GM21717 (cell line): ENCODE data around the gene BSPH1.
"Not testable (repeated sequence)": the region's sequence is repeated elsewhere in the genome, so short reads cannot be mapped to it uniquely, and the experiment has no call there.

ENCODE experiments used
- ATAC-seq: cut with Tn5 transposase; IDR thresholded peaks from one replicate; pipeline ENCODE4 v1.9.1; 2021; ENCODE audit warnings: mild to moderate bottlenecking, moderate library complexity; ENCODE audit not compliant: unreplicated experiment

BSPH1 gene, protein sequence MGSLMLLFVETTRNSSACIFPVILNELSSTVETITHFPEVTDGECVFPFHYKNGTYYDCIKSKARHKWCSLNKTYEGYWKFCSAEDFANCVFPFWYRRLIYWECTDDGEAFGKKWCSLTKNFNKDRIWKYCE

DNA sequence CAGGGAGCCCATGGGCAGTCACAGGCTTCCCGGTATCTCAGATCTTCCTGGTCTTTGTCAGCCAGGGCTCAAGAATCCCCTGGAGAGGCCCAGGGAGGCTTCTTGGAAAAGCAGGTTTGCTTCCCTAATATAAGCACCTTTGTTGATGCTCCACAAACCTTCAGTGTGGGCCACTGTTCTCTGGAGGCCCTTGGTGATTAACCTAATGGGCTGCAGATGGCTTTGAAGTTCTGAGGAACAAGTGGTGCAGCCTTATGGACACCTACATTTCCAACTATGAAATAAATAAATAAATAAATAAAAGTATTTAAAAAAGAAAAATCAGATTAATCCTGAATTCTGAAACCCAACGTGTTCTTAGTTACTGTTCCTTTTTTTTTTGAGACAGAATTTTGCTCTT is at the start of gene BSPH1:
Gene BSPH1, minus strand, starts transcription at position 101 of the 400 bp plus-strand sequence. Its CDS starts 89 bp downstream, at position 12.
- ATAC-seq: no peak

DNA sequence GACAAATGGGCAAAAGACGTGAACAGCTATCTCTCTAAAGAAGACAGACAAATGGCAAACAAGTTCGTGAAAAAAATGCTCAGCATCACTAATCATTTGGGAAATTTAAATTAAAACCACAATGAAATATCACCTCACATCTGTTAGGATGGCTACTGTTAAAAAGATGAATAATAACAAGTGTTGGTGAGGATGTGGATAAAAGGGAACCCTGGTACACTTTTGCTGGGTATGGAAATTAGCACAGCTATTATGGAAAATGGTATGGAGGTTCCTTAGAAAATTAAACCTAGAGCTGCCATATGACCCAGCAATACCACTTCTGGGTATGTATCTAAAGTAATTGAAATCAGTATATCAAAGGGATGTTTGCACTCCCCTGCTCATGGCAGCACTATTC is 44.8 kb upstream of the BSPH1 start:
- no peak for ATAC-seq

- no peak for ATAC-seq
Measured at GRCh38 chr19:48033604-48034003, 41.6 kb upstream of the BSPH1 start.

DNA sequence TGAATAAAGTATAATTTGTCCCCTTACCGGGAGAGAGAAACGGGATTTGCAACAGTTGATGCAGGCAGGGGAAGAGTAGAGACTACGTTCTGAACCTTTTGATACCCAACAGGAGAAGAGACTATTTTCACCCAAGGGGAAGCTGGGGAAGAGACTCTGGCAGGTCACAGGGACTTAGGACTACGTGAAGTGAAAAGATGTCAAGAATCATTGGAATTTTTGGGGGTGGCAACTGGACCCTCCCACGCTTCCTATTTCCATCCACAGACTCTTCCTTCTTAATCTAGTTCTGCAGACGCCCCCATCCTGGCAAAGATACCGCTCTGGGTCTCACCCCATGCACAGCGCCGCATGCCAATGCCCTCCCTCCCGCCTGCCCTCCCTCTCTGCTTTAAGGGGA is 38.1 kb upstream of the BSPH1 start:
- ATAC-seq: no peak

GRCh38 chr19:48029431-48029830 is 37.5 kb upstream of the BSPH1 start:
- no peak for ATAC-seq

DNA sequence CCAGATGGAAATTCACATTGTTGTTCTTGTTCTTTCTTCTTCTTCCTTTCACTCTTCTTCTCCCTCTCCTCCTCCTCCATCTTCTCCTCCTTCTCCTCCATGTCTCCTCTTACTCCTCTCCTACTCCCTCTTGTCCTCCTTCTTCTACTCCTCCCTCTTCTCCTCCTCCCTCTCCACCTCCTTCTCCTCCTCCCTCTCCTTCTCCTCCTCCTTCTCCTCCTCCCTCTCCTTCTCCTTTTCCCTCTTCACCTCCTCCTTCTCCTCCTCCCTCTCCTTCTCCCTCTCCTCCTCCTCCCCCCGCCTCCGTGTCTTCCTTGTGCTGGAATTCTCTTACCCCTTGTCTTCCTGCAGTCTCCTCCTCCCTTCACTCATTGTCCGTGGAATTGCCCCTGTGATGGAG is 33.5 kb upstream of the BSPH1 start:
- ATAC-seq: no peak

DNA sequence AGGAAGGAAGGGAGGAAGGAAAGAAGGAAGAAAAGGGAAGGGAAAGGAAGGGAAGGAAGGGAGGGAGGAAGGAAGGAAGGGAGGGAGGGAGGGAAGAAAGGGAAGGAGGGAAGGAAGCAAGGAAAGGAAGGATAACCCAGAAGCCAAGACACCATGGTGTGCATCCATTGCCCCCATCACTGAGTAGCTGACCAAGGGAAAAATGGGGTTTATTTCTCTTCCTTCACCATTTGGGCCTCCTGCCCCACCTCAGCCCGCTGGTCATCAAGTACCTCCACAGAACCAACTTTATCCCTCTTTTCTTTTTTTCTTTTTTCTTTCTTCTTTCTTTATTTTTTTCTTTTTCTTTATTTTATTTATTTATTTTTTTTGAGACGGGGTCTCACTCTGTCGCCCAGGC is 31.5 kb upstream of the BSPH1 start:
- no peak for ATAC-seq

DNA sequence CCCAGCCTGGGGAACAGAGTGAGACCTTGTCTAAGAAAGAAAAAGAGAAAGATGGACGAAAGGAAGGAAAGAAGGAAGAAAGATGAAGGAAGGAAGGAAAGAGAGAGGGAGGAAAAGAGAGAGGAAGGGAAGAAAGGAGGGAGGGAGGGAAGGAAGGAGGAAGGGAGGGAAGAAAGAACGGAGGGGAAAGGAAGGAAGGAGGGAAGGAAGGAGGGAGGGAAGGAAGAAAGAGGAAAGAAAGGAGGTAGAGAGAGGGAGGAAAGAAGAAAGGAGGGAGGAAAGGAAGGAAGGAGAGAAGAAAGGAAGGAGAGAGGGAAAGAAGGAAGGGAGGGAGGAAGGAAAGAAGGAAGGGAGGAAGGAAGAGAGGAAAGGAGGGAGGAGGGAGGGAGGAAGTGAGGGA is 31.0 kb upstream of the BSPH1 start:
- no peak for ATAC-seq

GRCh38 chr19:48020686-48021085 is 28.7 kb upstream of the BSPH1 start:
- no peak for ATAC-seq

GRCh38 chr19:48010932-48011758 is 19.2 kb upstream of the BSPH1 start:
- no peak for ATAC-seq

DNA sequence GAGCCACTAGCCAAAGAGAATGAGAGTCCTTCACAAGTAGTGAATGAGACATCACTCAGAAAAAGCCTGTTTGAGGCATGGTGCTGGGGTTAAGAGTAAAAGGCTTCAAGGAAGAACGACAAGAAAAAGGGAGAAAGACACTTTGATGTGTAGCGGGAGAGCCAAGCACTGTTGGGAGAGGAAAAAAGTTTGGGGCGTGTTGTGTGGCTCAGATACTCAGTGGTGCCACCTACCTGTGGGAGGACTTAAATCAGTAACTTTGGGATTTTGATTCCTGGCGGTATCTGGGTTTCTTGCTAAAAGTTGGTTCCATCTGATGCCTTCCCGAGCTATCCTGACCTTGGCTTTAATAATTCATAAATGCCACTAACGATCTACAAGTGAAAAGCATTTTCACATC is 14.8 kb upstream of the BSPH1 start:
- ATAC-seq: no peak

DNA sequence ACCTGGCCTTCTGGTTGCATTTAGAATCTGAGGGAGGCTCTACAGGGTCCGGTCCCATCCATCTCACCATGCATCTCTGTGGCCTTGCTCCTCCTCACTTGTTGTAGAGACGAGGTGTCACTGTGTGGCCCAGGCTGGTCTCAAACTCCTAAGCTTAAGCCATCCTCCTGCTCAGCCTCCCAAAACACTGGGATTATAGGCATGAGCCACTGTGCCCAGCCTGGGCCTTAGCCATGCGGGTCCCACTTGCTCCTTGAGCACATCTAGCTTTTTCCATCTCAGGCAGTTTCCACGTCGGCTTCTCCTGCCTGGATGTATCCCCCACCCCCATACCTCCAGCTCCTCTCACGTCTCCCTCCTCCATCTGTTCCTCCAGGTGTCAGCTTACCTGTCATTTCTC is 12.3 kb upstream of the BSPH1 start:
- no peak for ATAC-seq

DNA sequence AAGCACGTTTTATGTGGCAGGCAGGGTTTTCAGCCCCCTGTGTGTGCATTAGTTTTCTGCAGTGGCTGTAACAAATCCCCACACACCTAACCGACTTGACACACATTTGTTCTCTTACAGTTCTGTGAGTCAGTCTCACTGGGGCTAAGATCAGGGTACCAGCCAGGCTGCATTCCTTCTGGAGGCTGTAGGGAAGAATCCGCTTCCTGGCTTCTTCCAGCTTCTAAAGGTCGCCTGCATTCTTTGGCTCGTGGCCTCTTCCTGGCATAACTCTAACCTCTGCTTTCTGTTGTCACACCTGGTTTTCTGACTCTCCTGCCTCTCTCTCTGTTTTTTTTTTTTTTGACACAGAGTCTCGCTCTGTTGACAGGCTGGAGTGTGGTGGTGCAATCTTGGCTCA is 8.9 kb upstream of the BSPH1 start:
- no peak for ATAC-seq

- ATAC-seq: no peak
Measured at GRCh38 chr19:47998800-47999199, 6.8 kb upstream of the BSPH1 start.

- ATAC-seq: no peak
Measured at GRCh38 chr19:47996230-47996727, 4.3 kb upstream of the BSPH1 start.

GRCh38 chr19:47994209-47994802 is 2.3 kb upstream of the BSPH1 start, which contains the start of gene ELSPBP1:
Gene ELSPBP1 (plus strand): TSS chr19:47994632. CDS start chr19:48008668, 14,036 bp downstream.
- ATAC-seq: no peak

DNA sequence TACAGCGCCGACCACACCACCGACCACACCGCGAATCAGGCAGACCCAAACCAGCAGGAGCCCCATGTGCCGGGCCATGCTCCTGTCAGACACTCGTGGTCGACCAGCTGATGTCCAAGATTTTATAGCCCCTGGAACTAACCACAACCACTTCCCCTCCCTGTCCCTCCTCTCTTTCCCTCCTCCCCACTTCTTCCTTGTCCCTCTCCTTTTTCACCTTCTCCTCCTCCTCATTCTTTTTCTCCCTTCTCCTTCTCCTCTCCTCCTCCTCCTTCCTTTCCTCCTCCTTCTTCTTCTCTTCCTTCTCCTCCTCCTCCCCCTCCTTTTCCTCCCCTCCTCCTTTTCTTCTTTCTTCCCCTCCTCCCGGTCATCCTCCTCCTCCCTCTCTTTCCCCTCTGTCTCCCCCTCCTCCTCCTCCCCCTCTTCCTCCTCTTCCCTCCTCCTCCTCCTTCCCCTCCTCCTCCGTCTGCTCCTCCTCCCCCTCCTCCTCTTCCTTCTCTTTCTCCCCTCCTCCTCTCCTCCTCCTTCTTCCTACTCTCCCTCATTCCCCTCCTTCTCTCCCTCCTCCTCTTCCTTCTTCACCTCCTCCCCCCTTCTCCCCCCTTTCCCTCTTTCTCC is 670 bp downstream of the BSPH1 start:
- ATAC-seq: no peak

- ATAC-seq: no peak
Measured at GRCh38 chr19:47973529-47973928, 18.4 kb downstream of the BSPH1 start.

GRCh38 chr19:47955936-47956335 is 36.0 kb downstream of the BSPH1 start:
- not testable (repeated sequence) for ATAC-seq

DNA sequence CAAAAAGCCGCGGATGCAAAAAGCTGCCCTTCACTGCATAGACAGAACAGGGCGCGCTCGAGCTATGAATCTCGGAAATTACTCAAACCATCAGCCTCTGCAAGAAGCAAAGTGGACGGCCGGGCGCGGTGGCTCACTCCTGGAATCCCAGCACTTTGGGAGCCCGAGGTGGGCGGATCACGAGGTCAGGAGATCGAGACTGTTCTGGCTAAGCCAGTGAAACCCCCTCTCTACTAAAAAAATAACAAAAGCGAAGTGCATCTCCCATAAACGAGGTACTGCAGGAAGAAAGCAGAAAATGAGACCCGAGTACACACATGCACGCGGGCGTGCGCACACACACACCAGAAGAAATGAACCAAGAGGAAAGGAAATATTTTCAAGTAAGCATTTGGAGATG is 39.8 kb downstream of the BSPH1 start:
- ATAC-seq: not testable (repeated sequence)

GRCh38 chr19:47949852-47950521 is 42.0 kb downstream of the BSPH1 start:
- not testable (repeated sequence) for ATAC-seq
